Neutrophil (primary cell): ENCODE measurements around the gene HBEGF.
A peak's percentile ranks its signal among the peaks of the same experiment; 100 is the strongest.

ENCODE experiments used
- H3K27ac ChIP-seq: fragments of 200-600 bp; sonication (generic); 2 replicates; pipeline ENCODE4 v1.5.1; 2016; ENCODE audit warnings: mild to moderate bottlenecking, moderate library complexity
- H3K27me3 ChIP-seq: fragments of 200-600 bp; sonication (generic); 2 replicates; pipeline ENCODE4 v1.6.0; 2016; ENCODE audit warnings: mild to moderate bottlenecking
- H3K36me3 ChIP-seq: fragments of 200-600 bp; sonication (generic); 2 replicates; pipeline ENCODE4 v1.5.1; 2017
- H3K4me1 ChIP-seq, 2 experiments: fragments of 200-600 bp in 1 of 2; sonication (generic) in 1 of 2; 1 replicate in 1 of 2; 2 replicates in 1 of 2; pipeline versions ENCODE4 v1.5.1 to v1.6.1; 2013 to 2016; ENCODE audit warnings: low read depth in 1 of 2, low read length in 1 of 2, mild to moderate bottlenecking in 1 of 2, moderate library complexity in 1 of 2; ENCODE audit not compliant: control insufficient read depth in 1 of 2, insufficient read depth in 1 of 2
- H3K4me3 ChIP-seq, 2 experiments: fragments of 200-600 bp in 1 of 2; sonication (generic) in 1 of 2; 1 replicate in 1 of 2; 2 replicates in 1 of 2; pipeline ENCODE4 v1.5.1; 2013 to 2016; ENCODE audit warnings: low read depth in 1 of 2, low read length in 1 of 2, mild to moderate bottlenecking in 1 of 2, moderate library complexity in 1 of 2
- H3K9me3 ChIP-seq: fragments of 200-600 bp; sonication (generic); 2 replicates; pipeline ENCODE4 v1.5.1; 2016
- TF ChIP-seq, protein P1 (sequence below): fragments of 200-600 bp; sonication (generic); IDR thresholded peaks from 2 replicates; pipeline ENCODE4 v1.5.1; 2016; ENCODE audit warnings: antibody characterized with exemption

HBEGF gene

DNA sequence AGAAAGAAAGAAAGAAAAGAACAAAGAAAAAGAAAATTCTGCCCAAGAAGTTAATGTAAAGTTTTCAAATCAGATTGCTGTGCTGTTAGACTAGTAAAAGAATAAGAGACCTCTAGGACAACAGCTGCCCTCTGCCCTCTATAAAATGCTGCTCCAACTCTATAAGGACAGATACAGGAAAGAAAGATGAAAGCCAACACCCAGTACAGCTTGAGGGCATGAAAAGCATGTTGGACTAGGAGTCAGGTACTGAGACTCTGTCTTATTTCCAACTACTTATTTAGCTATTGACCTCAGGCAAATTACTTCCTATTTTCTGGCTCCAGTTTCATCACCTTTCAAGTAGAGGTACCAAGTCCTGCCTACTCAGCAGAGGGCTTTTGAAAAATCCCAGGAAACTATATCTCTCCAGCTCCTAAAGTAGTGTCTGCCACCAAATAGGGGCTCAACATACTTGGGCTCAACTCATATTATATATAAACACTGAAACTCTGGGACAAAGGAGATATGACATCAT lies 5.7 kb downstream of the HBEGF start:
- Histone ChIP-seq H3K36me3 (no peaks in the 10 kb centered on the region), H3K4me1 (peaks cover 60 to 73% of the 10 kb centered on the region in 2 experiments), H3K27ac (peak overlapping the region; percentile 84), H3K9me3 (no peaks in the 10 kb centered on the region), H3K27me3 (peaks cover 12% of the 10 kb centered on the region), H3K4me3 (peak overlapping the region in 1 of 2 experiments; percentile 30)
- TF ChIP-seq, protein P1, sequence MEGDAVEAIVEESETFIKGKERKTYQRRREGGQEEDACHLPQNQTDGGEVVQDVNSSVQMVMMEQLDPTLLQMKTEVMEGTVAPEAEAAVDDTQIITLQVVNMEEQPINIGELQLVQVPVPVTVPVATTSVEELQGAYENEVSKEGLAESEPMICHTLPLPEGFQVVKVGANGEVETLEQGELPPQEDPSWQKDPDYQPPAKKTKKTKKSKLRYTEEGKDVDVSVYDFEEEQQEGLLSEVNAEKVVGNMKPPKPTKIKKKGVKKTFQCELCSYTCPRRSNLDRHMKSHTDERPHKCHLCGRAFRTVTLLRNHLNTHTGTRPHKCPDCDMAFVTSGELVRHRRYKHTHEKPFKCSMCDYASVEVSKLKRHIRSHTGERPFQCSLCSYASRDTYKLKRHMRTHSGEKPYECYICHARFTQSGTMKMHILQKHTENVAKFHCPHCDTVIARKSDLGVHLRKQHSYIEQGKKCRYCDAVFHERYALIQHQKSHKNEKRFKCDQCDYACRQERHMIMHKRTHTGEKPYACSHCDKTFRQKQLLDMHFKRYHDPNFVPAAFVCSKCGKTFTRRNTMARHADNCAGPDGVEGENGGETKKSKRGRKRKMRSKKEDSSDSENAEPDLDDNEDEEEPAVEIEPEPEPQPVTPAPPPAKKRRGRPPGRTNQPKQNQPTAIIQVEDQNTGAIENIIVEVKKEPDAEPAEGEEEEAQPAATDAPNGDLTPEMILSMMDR, result no peak

DNA sequence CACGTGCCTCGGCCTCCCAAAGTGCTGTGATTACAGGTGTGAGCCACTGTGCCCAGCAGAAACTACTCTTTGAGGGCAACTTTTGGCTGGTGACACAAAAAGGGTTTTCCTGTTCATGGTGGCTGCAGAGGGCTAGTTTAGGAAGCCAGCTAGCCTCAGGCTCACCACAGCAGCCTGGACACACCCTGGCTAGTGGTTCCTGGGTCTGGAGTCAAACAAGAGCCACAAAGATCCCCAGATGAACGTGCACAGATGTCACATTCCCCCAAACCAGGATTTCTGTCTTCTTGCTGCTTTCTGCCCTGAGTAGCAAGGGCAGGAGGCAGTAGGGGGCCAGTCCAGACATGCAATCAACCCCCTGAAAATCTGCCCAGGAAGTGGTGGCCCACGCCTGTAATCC lies 6.8 kb downstream of the HBEGF start:
- Histone ChIP-seq H3K27me3 (peaks cover 2% of the 10 kb centered on the region), H3K4me1 (peaks cover 54 to 63% of the 10 kb centered on the region in 2 experiments), H3K36me3 (no peaks in the 10 kb centered on the region), H3K4me3 (no peak overlapping the region), H3K9me3 (no peaks in the 10 kb centered on the region), H3K27ac (no peak overlapping the region)
- TF ChIP-seq, protein P1, result no peak

DNA sequence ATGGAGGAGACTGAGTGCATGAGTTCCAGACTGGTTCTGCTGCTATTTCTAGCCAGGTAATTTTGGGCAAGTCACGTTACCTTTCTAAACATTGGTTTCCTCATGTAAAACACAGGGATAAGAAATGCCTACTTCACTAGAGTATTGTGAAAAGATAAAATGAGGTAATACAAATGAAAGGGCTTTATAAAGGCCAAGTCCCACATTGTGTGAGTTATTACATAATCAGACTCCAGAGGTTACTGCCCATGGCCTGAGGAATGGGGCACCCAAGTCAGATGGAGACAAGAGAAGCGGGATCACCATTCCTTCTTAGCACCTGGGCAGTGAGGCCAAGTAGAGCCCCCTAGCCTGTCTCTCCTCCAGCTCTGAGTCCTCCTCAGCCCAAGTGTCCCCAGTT lies 7.5 kb downstream of the HBEGF start:
- peaks cover 48 to 56% of the 10 kb centered on the region in 2 experiments for H3K4me1 ChIP-seq
- TF ChIP-seq, protein P1, result no peak
- H3K27ac ChIP-seq, result no peak overlapping the region
- no peaks in the 10 kb centered on the region for H3K9me3 ChIP-seq
- H3K36me3 ChIP-seq, result no peaks in the 10 kb centered on the region
- no peak overlapping the region for H3K4me3 ChIP-seq
- H3K27me3 ChIP-seq, result no peaks in the 10 kb centered on the region

DNA sequence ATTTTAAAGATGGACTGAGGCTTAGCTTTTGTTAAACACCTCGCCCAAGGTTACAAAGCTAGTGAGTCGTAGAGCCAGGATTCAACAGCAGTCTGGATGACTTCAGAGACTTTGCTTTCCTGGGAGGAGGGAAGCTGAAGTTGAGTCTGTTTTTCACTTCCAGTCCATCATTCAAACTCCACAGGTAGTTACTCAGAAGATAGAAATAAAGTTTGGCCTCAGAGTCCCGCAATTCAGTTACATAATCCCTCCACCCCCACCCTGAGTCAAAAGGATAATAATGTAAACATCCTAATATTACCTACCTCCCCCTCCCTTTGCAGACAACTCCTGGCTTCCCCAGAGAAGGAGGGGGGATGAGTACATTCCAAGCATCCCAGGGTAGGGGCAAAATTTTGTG lies 8.1 kb downstream of the HBEGF start:
- Histone ChIP-seq H3K4me1 (peaks cover 42 to 50% of the 10 kb centered on the region in 2 experiments), H3K4me3 (no peak overlapping the region), H3K36me3 (no peaks in the 10 kb centered on the region), H3K27me3 (no peaks in the 10 kb centered on the region), H3K27ac (no peak overlapping the region), H3K9me3 (no peaks in the 10 kb centered on the region)
- TF ChIP-seq, protein P1, result no peak

DNA sequence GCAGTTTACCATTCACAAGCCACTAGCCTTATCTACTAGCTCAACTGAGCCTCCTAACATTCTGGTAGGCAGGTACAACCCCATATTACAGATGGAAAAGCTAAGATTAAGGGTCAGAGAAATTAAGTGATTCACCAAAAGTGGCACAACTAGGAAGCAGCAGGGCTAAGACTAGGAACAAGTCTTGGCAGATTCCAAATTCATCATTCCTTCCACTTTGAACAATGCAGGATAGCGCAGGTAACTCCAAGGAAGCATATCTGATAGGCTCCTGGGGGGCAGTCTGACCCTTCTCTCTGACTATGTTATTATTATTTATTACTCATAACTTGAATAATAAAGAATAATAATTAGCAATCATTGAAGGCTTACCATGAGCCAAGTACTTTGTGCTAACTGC lies 8.5 kb downstream of the HBEGF start:
- H3K4me3 ChIP-seq, result no peak overlapping the region
- H3K4me1 ChIP-seq, result peaks cover 38 to 46% of the 10 kb centered on the region in 2 experiments
- H3K36me3 ChIP-seq, result no peaks in the 10 kb centered on the region
- H3K9me3 ChIP-seq, result no peaks in the 10 kb centered on the region
- H3K27ac ChIP-seq, result no peak overlapping the region
- TF ChIP-seq, protein P1, result no peak
- H3K27me3 ChIP-seq, result no peaks in the 10 kb centered on the region
